Activated T-cell treated with anti-CD3 and anti-CD28 coated beads for 1 hour (primary cell): ENCODE results near the gene CENPP.

Experiments
- DNase-seq: peaks from one replicate; pipeline ENCODE4 v3.0.0-alpha.2; 2020; ENCODE audit warnings: low read depth

The CENPP gene

GRCh38 chr9:92425474-92425873 is 99.7 kb downstream of the CENPP start:
- DNase-seq, result no peak

GRCh38 chr9:92426501-92427145 is 100.9 kb downstream of the CENPP start:
- DNase-seq, result no peak

GRCh38 chr9:92429836-92430235 is 104.1 kb downstream of the CENPP start:
- DNase-seq, result no peak

GRCh38 chr9:92432350-92432749 is 106.6 kb downstream of the CENPP start:
- DNase-seq, result no peak

- DNase-seq, result no peak
These were observed 107.3 kb downstream of the CENPP start for GRCh38 chr9:92432972-92433548.

GRCh38 chr9:92435263-92435662 is 109.5 kb downstream of the CENPP start:
- DNase-seq, result no peak

- DNase-seq, result no peak
These were observed 113.3 kb downstream of the CENPP start for GRCh38 chr9:92438900-92439526.

- no peak for DNase-seq
These were observed 114.4 kb downstream of the CENPP start for GRCh38 chr9:92439921-92440750.

- no peak for DNase-seq
These were observed 114.9 kb downstream of the CENPP start for GRCh38 chr9:92440751-92441046.

- DNase-seq, result no peak
These were observed 119.1 kb downstream of the CENPP start for GRCh38 chr9:92444841-92445240.

- no peak for DNase-seq
These were observed 120.8 kb downstream of the CENPP start for GRCh38 chr9:92446536-92446935.

- DNase-seq, result no peak
These were observed 129.5 kb downstream of the CENPP start for GRCh38 chr9:92455217-92455616.

- DNase-seq, result no peak
These were observed 131.8 kb downstream of the CENPP start for GRCh38 chr9:92457576-92457975.

GRCh38 chr9:92463387-92463786 is 137.6 kb downstream of the CENPP start:
- no peak for DNase-seq

GRCh38 chr9:92463984-92464383 is 138.2 kb downstream of the CENPP start:
- no peak for DNase-seq

- DNase-seq, result no peak
These were observed 141.3 kb downstream of the CENPP start for GRCh38 chr9:92467041-92467440.

- DNase-seq, result no peak
These were observed 141.8 kb downstream of the CENPP start for GRCh38 chr9:92467511-92467910.

- no peak for DNase-seq
These were observed 142.5 kb downstream of the CENPP start for GRCh38 chr9:92468206-92468605.

- DNase-seq, result no peak
These were observed 148.8 kb downstream of the CENPP start for GRCh38 chr9:92474587-92474986.

- no peak for DNase-seq
These were observed 151.2 kb downstream of the CENPP start for GRCh38 chr9:92476962-92477361.

GRCh38 chr9:92478783-92479182 is 153.0 kb downstream of the CENPP start:
- no peak for DNase-seq

GRCh38 chr9:92479346-92479745 is 153.6 kb downstream of the CENPP start:
- DNase-seq, result no peak

GRCh38 chr9:92480291-92480771 is 154.6 kb downstream of the CENPP start:
- DNase-seq, result no peak
